ENCODE measurements around the gene CSF2RB.

CSF2RB gene

DNA sequence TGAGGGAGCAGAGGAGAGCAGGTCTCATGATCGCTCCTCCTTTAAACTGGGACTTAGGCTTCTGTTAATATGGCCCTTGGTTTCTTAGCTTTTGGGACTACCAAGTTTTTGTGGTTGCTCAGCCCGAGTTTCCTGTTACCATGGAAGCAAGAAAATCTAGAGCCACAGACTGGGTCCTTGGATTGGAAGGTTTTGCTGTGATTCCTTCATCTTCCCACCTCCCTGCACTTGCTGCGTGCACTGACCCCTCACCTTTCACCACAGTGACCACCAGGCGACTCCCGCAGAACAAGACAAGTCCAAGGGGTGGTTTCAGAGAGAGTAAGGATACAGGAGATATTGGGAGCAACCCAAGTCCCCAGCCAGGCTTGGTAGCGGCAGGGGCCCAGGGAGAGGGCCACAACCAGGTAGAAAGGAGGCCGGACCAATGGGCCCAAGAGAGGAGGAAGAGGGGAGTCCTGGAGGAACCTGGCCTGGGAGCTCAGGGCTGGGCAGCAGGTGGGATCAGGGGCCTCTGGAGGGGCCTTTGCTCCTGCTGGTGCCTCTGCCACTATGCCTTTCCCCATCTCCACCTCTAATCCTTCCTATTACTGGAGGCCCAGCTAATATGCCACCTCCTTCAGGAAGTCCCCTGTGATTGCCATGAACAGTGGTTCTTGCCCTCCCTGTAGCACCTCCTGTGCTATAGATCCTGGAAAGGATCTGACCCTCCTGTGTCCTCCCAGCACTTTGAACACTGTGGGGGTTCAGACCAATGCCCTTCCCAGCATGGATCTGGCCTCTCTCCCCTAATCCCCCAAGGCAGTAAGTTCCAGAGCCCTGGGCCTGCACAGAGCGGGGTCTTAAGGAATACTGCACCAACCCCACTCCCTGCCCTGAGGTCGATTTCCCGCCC lies 21.2 kb downstream of the CSF2RB start:
- no peak for DNase-seq (ENCODE audit: extremely low read depth in 1 of 2, low read depth in 1 of 2)

DNA sequence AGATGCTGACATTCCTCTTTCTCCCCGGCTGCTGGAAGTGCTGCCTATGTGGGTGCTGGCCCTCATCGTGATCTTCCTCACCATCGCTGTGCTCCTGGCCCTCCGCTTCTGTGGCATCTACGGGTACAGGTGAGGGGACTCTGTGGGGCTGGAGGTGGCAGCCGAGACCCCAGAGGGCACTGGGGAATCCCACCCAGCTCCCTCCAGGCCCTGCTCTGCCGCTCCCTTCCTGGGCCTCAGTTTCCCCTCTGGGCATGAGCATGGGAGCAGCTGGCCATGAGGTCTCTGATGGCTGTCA lies 21.8 kb downstream of the CSF2RB start:
- DNase-seq (ENCODE audit: extremely low read depth in 1 of 2, low read depth in 1 of 2): no peak

DNA sequence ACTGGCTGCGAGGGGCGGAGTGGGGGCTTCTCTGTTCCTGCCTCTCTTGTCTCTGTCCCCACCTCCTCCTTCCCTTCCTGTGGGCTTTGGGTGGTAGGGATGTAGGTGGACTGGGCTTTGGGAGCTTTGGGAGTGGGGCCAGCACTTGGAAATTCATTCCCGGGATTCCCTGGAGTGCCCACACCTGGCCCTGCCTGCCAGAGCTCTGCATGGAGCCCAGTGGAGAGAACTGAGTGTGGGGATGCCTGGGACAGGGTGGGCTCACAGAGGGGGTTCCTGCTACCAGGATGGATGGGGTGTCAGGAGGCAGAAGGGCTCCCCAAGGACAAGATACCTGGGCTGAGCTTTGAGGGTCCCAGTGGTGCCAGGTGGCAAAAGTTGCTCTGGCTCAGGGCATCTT lies 22.3 kb downstream of the CSF2RB start:
- DNase-seq (ENCODE audit: extremely low read depth in 1 of 2, low read depth in 1 of 2): no peak

DNA sequence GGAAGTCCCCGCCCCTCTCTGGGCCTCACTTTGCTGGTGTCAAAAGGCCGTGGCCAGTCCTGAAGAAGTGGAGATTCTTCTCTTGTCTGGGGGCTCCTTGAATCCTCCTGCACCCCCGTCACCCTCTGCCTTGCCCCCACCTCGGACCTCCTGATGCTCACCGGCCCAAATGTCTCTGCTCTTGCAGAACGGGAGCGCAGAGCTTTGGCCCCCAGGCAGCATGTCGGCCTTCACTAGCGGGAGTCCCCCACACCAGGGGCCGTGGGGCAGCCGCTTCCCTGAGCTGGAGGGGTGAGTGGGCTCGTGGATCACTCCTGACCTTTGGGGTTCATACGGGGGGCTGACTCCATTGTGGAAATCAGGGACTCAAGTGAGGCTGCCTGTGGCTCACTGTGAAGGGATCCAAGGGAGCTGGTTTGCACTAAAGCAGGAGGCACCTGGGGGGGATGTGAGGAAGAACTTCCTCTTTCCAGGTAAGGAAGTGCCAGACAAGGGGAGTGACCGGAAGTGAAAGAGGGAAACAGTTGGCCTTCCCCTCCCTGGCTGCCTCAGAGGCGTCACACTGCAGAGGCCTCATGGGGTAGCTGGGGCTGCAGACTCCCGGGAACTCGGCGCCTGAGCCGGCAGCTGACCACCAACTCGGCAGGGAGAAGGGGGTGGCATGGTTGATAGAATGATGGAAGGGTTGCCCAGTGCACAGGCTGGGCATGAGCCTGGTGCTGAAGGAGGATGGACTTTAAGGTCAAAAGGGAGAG lies 23.1 kb downstream of the CSF2RB start:
- no peak for DNase-seq (ENCODE audit: extremely low read depth in 1 of 2, low read depth in 1 of 2)

DNA sequence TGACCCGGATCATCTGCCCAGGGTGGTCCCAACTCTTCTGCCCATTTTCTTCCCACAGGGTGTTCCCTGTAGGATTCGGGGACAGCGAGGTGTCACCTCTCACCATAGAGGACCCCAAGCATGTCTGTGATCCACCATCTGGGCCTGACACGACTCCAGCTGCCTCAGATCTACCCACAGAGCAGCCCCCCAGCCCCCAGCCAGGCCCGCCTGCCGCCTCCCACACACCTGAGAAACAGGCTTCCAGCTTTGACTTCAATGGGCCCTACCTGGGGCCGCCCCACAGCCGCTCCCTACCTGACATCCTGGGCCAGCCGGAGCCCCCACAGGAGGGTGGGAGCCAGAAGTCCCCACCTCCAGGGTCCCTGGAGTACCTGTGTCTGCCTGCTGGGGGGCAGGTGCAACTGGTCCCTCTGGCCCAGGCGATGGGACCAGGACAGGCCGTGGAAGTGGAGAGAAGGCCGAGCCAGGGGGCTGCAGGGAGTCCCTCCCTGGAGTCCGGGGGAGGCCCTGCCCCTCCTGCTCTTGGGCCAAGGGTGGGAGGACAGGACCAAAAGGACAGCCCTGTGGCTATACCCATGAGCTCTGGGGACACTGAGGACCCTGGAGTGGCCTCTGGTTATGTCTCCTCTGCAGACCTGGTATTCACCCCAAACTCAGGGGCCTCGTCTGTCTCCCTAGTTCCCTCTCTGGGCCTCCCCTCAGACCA lies 24.0 kb downstream of the CSF2RB start:
- no peak for DNase-seq (ENCODE audit: extremely low read depth in 1 of 2, low read depth in 1 of 2)

DNA sequence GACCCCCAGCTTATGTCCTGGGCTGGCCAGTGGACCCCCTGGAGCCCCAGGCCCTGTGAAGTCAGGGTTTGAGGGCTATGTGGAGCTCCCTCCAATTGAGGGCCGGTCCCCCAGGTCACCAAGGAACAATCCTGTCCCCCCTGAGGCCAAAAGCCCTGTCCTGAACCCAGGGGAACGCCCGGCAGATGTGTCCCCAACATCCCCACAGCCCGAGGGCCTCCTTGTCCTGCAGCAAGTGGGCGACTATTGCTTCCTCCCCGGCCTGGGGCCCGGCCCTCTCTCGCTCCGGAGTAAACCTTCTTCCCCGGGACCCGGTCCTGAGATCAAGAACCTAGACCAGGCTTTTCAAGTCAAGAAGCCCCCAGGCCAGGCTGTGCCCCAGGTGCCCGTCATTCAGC lies 24.6 kb downstream of the CSF2RB start:
- DNase-seq (ENCODE audit: extremely low read depth in 1 of 2, low read depth in 1 of 2): no peak

DNA sequence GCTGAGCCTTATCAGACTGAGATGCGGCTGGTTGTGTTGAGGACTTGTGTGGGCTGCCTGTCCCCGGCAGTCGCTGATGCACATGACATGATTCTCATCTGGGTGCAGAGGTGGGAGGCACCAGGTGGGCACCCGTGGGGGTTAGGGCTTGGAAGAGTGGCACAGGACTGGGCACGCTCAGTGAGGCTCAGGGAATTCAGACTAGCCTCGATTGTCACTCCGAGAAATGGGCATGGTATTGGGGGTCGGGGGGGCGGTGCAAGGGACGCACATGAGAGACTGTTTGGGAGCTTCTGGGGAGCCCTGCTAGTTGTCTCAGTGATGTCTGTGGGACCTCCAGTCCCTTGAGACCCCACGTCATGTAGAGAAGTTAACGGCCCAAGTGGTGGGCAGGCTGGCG lies 25.5 kb downstream of the CSF2RB start:
- no peak for DNase-seq (ENCODE audit: extremely low read depth in 1 of 2, low read depth in 1 of 2)

DNA sequence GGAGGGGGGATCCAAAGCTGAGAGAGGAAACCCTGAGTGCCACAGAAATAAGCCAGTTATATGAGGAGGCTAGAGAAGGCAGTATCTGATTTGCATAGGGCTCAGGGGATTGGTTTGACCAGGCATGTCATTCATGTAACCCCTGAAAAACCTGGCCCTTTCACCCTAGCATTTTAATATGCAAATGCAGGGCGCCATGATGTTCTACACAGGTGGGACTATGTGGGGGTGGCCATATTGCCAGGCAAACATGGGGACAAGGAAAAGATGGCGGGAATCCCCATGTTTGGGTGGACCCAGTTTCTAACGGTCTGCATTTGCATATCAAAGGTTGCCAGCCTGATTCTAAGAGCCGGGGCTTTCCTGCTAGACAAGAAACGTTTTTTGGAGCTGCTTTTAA lies 27.2 kb downstream of the CSF2RB start:
- no peak for DNase-seq (ENCODE audit: extremely low read depth in 1 of 2, low read depth in 1 of 2)

DNA sequence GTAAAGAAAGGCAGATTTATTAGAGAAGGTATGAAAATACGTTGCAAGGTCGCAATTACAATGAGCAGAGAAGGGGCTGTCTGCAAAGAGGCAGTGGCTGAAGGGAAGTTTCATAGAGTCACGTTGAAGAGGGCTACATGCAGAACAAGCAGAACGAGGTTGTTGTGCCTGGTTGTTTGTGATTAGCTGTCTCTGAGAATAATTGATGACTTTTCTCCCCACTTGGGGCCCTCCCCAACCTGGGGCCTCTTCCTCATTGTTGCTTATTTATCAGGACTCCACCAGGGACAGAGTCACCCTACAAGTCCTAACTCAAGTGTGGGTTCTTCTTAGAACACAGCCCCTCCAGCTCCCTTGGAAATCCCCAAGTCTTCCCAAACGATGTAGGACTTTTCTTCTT lies 29.1 kb downstream of the CSF2RB start:
- DNase-seq (ENCODE audit: extremely low read depth in 1 of 2, low read depth in 1 of 2): no peak

DNA sequence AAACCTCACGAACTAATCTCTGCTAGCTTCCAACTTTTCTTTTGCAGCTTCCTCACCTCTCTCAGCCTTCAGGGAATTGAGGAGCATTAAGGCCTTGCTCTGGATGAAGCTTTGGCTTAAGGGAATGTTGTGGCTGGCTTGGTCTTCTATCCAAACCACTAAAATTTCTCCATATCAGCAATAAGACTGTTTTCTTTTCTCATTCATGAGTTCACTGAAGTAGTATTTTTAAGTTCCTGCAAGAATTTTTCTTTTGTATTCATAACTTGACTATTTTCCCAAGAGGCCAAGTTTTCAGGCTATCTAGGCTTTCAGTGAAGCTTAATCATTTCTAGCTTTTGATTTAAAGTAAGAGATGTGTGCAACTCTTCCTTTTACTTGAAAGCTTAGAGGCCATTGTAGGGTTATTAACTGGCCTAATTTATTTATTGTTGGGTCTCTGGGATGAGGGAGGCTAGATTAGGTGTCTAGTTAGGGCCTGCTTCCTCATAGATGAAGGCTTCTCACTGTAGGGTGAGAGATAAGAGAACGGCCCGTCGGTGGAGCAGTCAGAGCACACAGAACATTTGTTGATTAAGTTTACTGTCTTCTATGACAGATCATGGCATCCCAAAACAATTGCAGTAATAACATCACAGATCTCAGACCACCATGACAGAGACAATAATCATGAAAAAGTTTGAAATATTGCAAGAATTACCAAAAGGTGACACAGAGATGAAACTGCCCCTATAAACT lies 33.2 kb downstream of the CSF2RB start:
- DNase-seq (ENCODE audit: extremely low read depth in 1 of 2, low read depth in 1 of 2): no peak

DNA sequence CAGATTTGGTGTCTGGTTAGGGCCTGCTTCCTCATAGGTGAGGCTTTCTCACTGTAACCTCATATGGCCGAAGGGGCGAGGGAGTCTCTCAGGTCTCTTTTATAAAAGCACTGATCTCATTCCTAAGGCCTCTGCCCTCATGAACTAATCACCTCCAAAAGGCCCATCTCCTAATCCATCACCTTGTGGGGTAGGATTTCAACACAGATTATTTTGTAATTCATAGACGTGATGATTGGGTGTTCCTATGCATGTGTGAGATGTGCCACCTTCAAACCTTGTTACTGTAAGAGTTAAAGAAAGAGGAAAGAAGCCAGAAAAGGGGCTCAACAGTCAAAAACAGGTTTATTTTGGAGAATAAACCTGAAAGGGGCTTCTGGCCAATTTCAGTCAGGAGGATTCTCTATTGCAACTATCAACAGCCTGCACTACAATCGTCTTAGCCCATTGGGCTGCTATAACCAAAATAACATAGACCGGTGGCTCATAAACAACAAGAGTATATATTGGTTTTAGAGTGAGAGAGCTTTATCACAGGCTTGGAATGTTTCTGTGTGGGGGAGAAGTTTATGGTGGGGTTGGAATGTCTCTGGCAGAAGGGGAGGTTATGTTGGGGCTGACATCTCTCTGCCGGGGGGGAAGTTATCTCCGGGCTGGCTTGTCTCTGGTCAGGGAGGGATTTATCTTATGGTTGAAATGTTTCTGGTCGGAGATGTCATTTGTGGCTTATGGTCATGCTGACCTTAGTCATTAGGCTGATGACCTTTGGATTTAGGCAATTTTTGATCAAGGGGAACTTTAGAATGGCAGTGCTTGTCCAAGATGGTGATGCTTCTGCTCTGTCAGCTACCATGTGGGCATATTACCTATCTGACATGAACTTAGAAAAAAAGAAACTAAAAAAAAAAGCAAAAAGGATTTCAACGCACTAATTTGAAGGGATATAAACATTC lies 35.1 kb downstream of the CSF2RB start:
- DNase-seq (ENCODE audit: extremely low read depth in 1 of 2, low read depth in 1 of 2): no peak

DNA sequence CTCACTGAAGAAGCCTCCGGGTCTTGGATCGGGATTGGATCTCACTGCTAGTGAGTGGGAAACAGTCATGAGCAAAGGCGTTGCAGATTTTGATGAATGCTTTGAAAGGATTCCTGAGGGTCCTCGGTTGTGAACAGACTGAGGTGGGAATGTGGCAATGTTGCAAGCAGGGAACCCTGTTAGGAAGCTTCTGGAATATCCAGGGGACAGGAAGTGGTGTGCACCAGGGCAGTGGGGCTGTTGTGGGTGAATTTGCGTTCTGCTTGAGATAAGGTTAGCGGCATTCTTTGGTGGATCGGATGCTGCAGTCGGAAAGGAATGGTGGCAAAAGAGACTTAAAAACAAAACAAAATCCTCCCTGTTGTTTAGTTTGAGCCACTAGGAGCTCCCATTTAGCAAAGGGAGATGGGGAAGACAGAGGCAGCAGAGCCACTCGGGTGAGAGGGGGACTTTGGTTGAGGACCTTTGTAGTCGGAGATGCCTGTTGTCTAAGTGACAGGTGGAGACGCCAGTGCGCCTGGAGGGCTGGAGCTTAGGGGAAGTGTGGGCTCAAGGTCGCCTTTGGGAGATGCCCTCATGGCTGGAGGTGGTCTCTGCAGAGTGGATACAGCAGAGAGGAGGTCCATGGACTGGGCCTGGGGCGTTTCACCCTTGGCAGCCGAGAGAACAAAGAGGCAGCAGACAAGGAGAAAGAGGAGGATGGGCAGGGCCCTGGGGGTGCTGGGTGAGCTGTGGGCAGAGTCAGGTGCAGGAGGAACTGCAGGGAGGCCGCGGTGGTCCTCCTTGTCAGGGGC lies 37.6 kb downstream of the CSF2RB start:
- DNase-seq (ENCODE audit: extremely low read depth in 1 of 2, low read depth in 1 of 2): no peak

DNA sequence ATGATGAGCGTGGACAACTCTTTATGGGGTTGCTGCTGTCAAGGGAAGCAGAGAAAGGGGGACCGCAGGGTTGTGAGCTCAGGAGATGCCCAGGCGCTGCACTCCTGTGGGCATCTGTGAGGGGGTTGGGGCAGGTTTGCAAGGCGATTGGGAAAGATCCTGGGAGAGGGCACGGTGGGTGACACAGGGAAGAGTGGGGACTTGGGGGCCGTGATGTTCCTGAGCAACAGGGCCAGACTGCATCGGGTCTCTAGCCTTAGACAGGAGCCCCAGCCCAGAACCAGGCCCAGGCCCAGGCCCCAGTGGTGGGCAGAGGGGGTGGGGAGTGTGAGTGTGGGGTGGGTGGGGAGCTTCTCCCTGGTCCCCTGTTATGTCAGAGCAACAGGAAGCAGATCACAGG lies 38.3 kb downstream of the CSF2RB start:
- DNase-seq (ENCODE audit: extremely low read depth in 1 of 2, low read depth in 1 of 2): no peak

DNA sequence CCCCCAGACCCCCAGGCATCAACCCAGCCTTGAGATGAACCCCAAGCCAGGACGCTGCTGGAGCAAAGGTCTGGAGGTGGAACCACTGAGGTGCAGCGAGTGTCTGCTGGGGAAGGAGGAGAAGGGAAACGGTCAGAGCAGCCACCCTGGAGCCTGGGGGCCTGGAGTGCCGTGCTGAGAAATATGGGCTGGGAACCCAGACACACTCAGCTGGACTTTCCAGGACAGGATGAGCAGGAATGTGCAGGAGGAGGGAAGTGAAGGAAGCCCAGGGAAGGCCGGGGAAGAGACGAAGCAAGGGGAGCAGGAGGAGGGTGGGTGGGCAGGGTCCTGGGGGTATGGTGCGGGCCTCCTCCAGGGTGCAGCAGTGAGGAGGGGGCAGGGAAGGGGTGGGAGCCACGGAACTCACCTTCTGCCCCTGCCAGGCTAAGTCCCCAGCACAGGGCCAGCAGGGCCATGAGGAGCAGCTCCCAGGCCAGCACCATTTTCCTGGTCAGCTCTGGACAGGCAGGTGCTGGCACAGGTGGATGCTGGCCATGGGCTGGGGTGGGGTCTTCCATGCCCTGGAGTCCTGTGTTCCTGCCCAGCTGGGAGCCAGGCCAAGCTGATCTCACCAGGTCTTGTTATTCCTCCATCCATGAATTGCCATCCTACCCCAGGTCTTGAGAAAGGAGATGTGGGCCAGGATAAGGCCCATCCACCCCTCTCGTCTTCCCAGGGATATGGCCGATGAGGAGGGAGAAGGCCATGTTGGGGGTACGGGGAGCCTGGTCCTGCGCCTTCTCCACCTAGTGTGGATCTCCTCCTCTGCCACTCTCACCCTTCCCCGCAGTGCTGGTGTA lies 40.0 kb downstream of the CSF2RB start:
- DNase-seq (ENCODE audit: extremely low read depth in 1 of 2, low read depth in 1 of 2): no peak

DNA sequence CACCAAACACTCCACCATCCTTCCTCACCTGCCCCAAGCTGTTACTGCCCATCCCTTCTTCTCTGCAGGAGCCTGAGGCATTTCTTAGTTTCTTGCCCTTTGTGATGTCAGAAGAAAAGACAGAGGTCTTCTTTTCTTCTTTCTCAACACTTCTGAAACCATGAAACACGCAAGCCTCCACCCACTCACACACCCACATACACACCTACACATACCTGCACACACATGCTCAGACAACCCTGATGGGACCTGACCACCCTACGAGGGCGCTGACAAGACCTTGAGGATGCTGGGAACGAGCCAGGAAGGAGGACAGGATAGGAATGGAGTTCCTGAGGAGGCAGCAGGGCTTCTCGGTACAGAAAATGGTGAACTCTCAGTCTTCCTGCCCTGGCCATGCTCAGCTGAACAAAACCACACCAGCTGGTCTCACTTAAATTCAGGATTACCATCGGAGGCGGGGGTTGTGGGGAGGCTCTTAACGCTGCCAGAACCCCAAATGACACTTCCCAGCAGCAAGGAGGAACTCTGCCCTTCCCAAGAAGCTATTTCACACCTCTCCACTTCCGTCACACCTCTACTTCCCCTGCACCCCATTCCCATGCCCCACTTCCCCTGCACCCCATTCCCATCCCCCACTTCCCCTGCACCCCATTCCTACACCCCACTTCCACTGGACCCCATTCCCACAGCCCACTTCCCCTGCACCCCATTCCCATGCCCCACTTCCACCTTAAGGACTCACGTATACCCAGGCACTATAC lies 41.0 kb downstream of the CSF2RB start:
- no peak for DNase-seq (ENCODE audit: extremely low read depth in 1 of 2, low read depth in 1 of 2)

DNA sequence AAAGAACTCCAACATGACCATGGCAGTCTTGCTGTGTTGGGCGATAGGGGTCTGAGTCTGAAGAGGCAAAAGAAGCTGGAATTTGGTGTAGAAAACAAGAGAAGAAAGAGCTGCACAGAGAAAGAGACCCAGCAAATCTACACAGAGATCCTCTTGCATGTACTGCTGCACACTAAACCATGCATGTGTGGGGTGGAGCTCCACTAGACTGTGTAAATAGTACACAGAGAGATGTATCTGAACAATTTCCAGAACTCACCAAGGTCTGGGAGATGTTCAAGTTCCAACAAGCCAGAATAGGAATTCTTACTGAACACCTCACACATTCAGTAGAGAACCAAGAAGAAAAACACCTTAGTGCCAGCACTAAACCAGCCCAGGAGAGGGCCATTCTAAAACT lies 42.3 kb downstream of the CSF2RB start:
- DNase-seq (ENCODE audit: extremely low read depth in 1 of 2, low read depth in 1 of 2): no peak

DNA sequence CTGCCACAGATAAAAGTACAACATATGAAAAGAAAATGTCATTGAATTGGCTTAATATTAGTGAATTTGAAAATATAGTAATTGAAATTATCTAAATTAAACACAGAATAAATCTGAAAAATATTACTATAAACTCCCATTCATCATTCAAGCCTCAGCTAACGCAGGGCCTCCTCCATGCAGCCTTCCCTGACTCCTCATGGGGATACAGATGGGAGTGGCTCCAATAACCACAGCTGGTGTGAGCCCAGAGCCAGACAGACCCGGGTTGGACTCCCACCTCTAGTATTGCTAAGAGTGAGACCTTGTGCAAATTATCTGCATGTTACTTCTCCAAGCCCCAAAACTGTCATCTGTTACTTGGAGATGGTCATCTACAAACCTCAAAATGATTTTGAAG lies 44.9 kb downstream of the CSF2RB start:
- no peak for DNase-seq (ENCODE audit: extremely low read depth in 1 of 2, low read depth in 1 of 2)

DNA sequence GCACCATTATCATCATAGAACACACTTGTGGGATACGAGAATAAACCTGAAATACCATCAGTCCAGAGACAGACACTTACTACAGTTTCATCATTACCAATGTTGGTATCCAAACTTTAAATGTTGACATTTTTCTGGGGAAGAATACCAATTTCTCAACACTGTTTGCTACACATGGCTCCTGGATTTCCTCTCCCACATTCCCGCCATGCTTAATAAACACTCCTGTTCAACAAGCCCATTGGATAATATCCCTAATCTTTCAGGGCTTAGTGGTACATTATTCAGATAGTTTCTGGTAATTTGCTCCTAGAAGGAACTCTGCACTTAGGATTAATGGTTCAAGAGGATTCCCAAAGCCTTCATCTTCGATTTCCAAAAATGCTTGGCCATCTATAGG lies 48.2 kb downstream of the CSF2RB start:
- no peak for DNase-seq (ENCODE audit: extremely low read depth in 1 of 2, low read depth in 1 of 2)

Data from activated CD8-positive, alpha-beta memory T cell treated with anti-CD3 and anti-CD28 coated beads for 1 hour (primary cell).